Glutamatergic neuron (in vitro differentiated cells): ENCODE results near the gene CHST13. TPM values are rescaled to one million over a fixed set of nuclear protein-coding genes. Genes with fewer than 3 reads are reported as not detected.
A peak's percentile ranks its signal among the peaks of the same experiment; 100 is the strongest.
"Not testable (repeated sequence)": the region's sequence is repeated elsewhere in the genome, so short reads cannot be mapped to it uniquely, and the experiment has no call there.

Source experiments
- DNase-seq: peaks from one replicate; pipeline ENCODE4 v3.0.0; 2022
- H3K27ac Mint-ChIP-seq: one replicate; pipeline ENCODE4 v1.8.0; 2020; ENCODE audit warnings: mild to moderate bottlenecking, mixed read lengths, inconsistent platforms; ENCODE audit not compliant: unreplicated experiment
- H3K27me3 Mint-ChIP-seq: one replicate; pipeline ENCODE4 v1.8.0; 2020; ENCODE audit warnings: mild to moderate bottlenecking, moderate library complexity, mixed read lengths, inconsistent platforms; ENCODE audit not compliant: unreplicated experiment
- H3K36me3 Mint-ChIP-seq: one replicate; pipeline ENCODE4 v1.8.0; 2020; ENCODE audit warnings: mild to moderate bottlenecking, mixed read lengths, inconsistent platforms; ENCODE audit not compliant: unreplicated experiment
- H3K4me1 Mint-ChIP-seq: one replicate; pipeline ENCODE4 v1.8.0; 2020; ENCODE audit warnings: mild to moderate bottlenecking, low read depth, mixed read lengths, inconsistent platforms; ENCODE audit not compliant: unreplicated experiment
- H3K4me3 Mint-ChIP-seq: one replicate; pipeline ENCODE4 v1.8.0; 2020; ENCODE audit warnings: mild to moderate bottlenecking, mixed read lengths, inconsistent platforms; ENCODE audit not compliant: unreplicated experiment
- H3K9me3 Mint-ChIP-seq: one replicate; pipeline ENCODE4 v1.8.0; 2020; ENCODE audit warnings: mild to moderate bottlenecking, moderate library complexity, mixed read lengths, inconsistent platforms; ENCODE audit not compliant: unreplicated experiment
- CTCF ChIP-seq: fragments of 200-600 bp; sonication (generic); IDR thresholded peaks from one replicate; pipeline ENCODE4 v1.5.0; 2021; ENCODE audit not compliant: partially characterized antibody, unreplicated experiment
- total RNA-seq: library from RNA; stranded (reverse); fragmentation: NEBNext Ultra II Directional; extraction: Animal tissue kit (Norgen Biotek cat#: 25700); gene quantifications from one replicate; pipeline ENCODE4 v1.2.1, GENCODE V29; 2021; ENCODE audit not compliant: unreplicated experiment

Gene CHST13
- total RNA-seq, 1 donor from 2014 or later: not detected

DNA sequence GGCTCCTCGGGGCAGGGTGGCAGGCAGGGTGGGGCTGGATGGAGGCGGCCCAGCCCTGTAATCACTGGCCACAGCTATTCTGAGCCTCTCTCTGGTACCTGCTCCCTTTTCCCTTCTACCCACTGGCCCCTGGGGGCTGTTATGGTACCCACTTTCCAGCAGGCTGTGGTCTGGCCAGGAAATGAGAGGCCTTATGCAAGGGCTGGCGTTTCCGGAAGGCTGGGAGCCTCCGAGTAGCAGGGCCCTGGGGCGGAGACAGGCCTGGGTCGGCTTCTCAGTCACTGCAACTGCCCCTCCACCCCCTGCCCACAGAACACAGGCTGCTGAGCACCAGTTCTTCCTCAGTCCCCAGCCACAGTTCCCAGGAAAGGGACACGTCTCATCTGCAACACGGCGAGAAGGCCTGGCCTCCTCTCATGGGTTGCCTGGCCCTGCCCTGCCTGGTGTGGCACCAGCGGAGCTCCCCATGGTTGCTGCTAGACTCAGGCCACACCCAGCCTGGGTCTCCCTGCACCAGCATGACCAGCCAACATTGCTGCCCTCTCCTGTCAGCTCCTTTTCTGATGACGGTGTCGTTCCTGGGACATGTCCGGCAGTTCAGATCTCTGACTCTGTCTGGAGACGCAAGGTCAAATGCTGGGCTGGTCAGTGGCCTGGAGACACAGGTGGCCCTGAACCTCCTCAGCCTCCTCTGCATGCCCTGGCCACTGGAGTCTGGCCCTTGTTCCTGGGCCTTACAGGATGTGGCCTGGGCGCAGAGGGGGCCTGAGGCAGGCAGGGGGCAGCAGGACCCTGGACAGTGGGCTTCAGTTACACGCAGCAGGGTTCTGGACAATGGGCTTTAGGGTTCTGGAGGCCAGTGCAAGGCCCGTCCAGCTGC, 6.5 kb downstream of the CHST13 start:
- no peak overlapping the region for H3K4me3 Mint-ChIP-seq
- peaks cover 5% of the 10 kb centered on the region for H3K4me1 Mint-ChIP-seq
- H3K27me3 Mint-ChIP-seq: peaks cover 7% of the 10 kb centered on the region
- DNase-seq: peak; percentile 13
- no peak overlapping the region for H3K27ac Mint-ChIP-seq
- H3K36me3 Mint-ChIP-seq: no peaks in the 10 kb centered on the region
- H3K9me3 Mint-ChIP-seq: peaks cover 2% of the 10 kb centered on the region
- TF ChIP-seq CTCF: no peak

GRCh38 chr3:126531051-126531330, 7.0 kb downstream of the CHST13 start:
- H3K27me3 Mint-ChIP-seq: peaks cover 6% of the 10 kb centered on the region
- H3K4me1 Mint-ChIP-seq: peaks cover 5% of the 10 kb centered on the region
- no peak overlapping the region for H3K27ac Mint-ChIP-seq
- TF ChIP-seq CTCF: no peak
- H3K4me3 Mint-ChIP-seq: no peak overlapping the region
- H3K9me3 Mint-ChIP-seq: peaks cover 2% of the 10 kb centered on the region
- no peak for DNase-seq
- no peaks in the 10 kb centered on the region for H3K36me3 Mint-ChIP-seq

GRCh38 chr3:126533506-126533905, 9.6 kb downstream of the CHST13 start:
- H3K36me3 Mint-ChIP-seq: no peaks in the 10 kb centered on the region
- no peak for TF ChIP-seq CTCF
- no peak for DNase-seq
- no peak overlapping the region for H3K4me3 Mint-ChIP-seq
- H3K9me3 Mint-ChIP-seq: no peaks in the 10 kb centered on the region
- H3K4me1 Mint-ChIP-seq: peaks cover 5% of the 10 kb centered on the region
- H3K27me3 Mint-ChIP-seq: peaks cover 6% of the 10 kb centered on the region
- H3K27ac Mint-ChIP-seq: no peak overlapping the region

DNA sequence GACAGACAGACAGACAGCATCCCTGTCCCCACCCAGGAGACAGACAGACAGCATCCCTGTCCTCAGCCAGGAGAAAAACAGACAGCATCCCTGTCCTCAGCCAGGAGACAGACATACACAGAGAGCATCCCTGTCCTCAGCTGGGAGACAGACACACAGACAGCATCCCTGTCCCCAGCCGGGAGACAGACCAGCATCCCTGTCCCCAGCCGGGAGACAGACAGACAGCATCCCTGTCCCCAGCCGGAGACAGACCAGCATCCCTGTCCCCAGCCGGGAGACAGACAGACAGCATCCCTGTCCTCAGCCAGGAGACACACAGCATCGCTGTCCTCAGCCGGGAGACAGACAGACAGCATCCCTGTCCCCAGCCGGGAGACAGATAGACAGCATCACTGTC, 10.8 kb downstream of the CHST13 start:
- H3K27me3 Mint-ChIP-seq, H3K4me1 Mint-ChIP-seq, H3K9me3 Mint-ChIP-seq, H3K4me3 Mint-ChIP-seq, H3K36me3 Mint-ChIP-seq: not testable (repeated sequence)
- H3K27ac Mint-ChIP-seq: peak overlapping the region; percentile 25
- DNase-seq: peak; percentile 8

DNA sequence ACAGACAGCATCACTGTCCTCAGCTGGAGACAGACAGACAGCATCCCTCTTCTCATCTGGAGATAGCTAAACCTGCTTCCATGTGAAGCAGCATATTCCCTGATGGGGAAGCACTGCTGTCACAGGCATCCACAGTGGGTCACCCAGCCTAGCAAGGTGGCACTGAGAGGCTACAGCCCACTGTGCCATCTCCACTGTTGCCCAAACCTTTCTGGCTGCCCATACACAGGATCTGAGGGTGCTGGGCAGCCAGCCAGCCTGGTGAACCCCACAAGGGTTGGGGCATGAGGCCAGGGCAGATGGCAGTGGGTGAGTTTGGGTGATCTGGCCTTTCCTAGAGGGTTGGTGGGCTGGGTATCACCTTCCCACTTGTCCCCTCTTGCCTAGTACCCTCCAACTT, 11.7 kb downstream of the CHST13 start:
- peaks cover 2% of the 10 kb centered on the region for H3K9me3 Mint-ChIP-seq
- TF ChIP-seq CTCF: no peak
- H3K27me3 Mint-ChIP-seq: peaks cover 8% of the 10 kb centered on the region
- no peak overlapping the region for H3K27ac Mint-ChIP-seq
- DNase-seq: peak; percentile 6
- peaks cover 5% of the 10 kb centered on the region for H3K4me1 Mint-ChIP-seq
- no peaks in the 10 kb centered on the region for H3K36me3 Mint-ChIP-seq
- no peak overlapping the region for H3K4me3 Mint-ChIP-seq
